RPMI7951 (cell line): ENCODE data around the gene PRKCB. TPM values are rescaled to one million over a fixed set of nuclear protein-coding genes. Genes with fewer than 3 reads are reported as not detected.

ENCODE experiments used
- DNase-seq: peaks from one replicate; pipeline ENCODE4 v3.0.0-alpha.2; 2012; ENCODE audit warnings: low read depth
- total RNA-seq: library from RNA; depleted of rRNA; stranded (reverse); fragments of >200 nt; shearing (Covaris generic); gene quantifications from 2 replicates; pipeline ENCODE4 v1.2.3, GENCODE V29; 2014

PRKCB gene
- total RNA-seq, 1 experiment from 2014 or later: not detected

GRCh38 chr16:24170407-24170806 is 334.6 kb downstream of the PRKCB start:
- no peak for DNase-seq

GRCh38 chr16:24174504-24174903 is 338.7 kb downstream of the PRKCB start:
- no peak for DNase-seq

GRCh38 chr16:24174957-24175356 is 339.2 kb downstream of the PRKCB start:
- no peak for DNase-seq

- peak; percentile 2 for DNase-seq
These were observed 342.7 kb downstream of the PRKCB start for GRCh38 chr16:24178496-24178895.

GRCh38 chr16:24180451-24180850 is 344.7 kb downstream of the PRKCB start:
- DNase-seq: no peak

- DNase-seq: peak; percentile 0
These were observed 352.3 kb downstream of the PRKCB start for GRCh38 chr16:24188021-24188542.

GRCh38 chr16:24188751-24189318 is 353.1 kb downstream of the PRKCB start:
- DNase-seq: no peak

GRCh38 chr16:24189941-24190340 is 354.2 kb downstream of the PRKCB start:
- no peak for DNase-seq

- no peak for DNase-seq
These were observed 356.2 kb downstream of the PRKCB start for GRCh38 chr16:24191876-24192402.

GRCh38 chr16:24195221-24195620 is 359.4 kb downstream of the PRKCB start:
- DNase-seq: no peak

- DNase-seq: no peak
These were observed 363.2 kb downstream of the PRKCB start for GRCh38 chr16:24198807-24199533.

GRCh38 chr16:24203675-24204074 is 367.9 kb downstream of the PRKCB start:
- DNase-seq: no peak

GRCh38 chr16:24204150-24204665 is 368.4 kb downstream of the PRKCB start:
- DNase-seq: no peak

- DNase-seq: no peak
These were observed 371.1 kb downstream of the PRKCB start for GRCh38 chr16:24206926-24207325.

GRCh38 chr16:24208710-24209109 is 372.9 kb downstream of the PRKCB start:
- DNase-seq: no peak

GRCh38 chr16:24214992-24215391 is 379.2 kb downstream of the PRKCB start:
- DNase-seq: no peak

GRCh38 chr16:24216961-24217360 is 381.2 kb downstream of the PRKCB start:
- no peak for DNase-seq

- DNase-seq: no peak
These were observed 381.7 kb downstream of the PRKCB start for GRCh38 chr16:24217461-24217860.

- no peak for DNase-seq
These were observed 382.5 kb downstream of the PRKCB start for GRCh38 chr16:24218299-24218698.

GRCh38 chr16:24221219-24221618 is 385.4 kb downstream of the PRKCB start:
- no peak for DNase-seq

GRCh38 chr16:24228514-24228913 is 392.7 kb downstream of the PRKCB start:
- DNase-seq: no peak

GRCh38 chr16:24232936-24233335 is 397.2 kb downstream of the PRKCB start:
- no peak for DNase-seq

GRCh38 chr16:24234737-24235136 is 399.0 kb downstream of the PRKCB start:
- peak; percentile 11 for DNase-seq
